ENCODE measurements around the gene ARHGAP27. TPM values are rescaled to one million over a fixed set of nuclear protein-coding genes. Genes with fewer than 3 reads are reported as not detected.

The ARHGAP27 gene
- total RNA-seq, 2 experiments from 2014 or later, result 37.8 to 40.9 TPM

- intact Hi-C loops (cut with micrococcal nuclease), result no loop called here
Observed at GRCh38 chr17:45414990-45415881, 17.4 kb downstream of the ARHGAP27 start.

GRCh38 chr17:45413498-45413923, 19.2 kb downstream of the ARHGAP27 start:
- Mint-ChIP-seq H3K36me3 (ENCODE audit: low read depth) (peaks cover 2% of the 10 kb centered on the region), H3K4me1 (ENCODE audit: low read depth) (peaks cover 21% of the 10 kb centered on the region), H3K4me3 (no peak overlapping the region), H3K27ac (no peak overlapping the region), H3K27me3 (no peaks in the 10 kb centered on the region), H3K9me3 (no peaks in the 10 kb centered on the region)
- ChIA-PET POLR2A (no interaction called here), CTCF (no interaction called here)
- TF ChIP-seq CTCF (IDR thresholded peaks at IDR 0.05), result no peak
- no peak for ATAC-seq
- intact Hi-C loops (cut with micrococcal nuclease), result no loop called here
- no peak for DNase-seq

More at GRCh38 chr17:45414990-45415881, 17.4 kb downstream of the ARHGAP27 start:
- no peaks in the 10 kb centered on the region for H3K9me3 Mint-ChIP-seq
- DNase-seq (no peak), ATAC-seq (no peak)
- H3K36me3 Mint-ChIP-seq (ENCODE audit: low read depth), result no peaks in the 10 kb centered on the region
- POLR2A ChIA-PET, result no interaction called here
- no peak overlapping the region for H3K27ac Mint-ChIP-seq
- CTCF ChIA-PET, result interaction anchor here (0.8 to 1.3 kb wide), 3 partner anchors 13 to 180 kb away, joined by 3 read pairs; no protein-coding TSS in a partner anchor
- peaks cover 17% of the 10 kb centered on the region for H3K4me1 Mint-ChIP-seq (ENCODE audit: low read depth)
- no peaks in the 10 kb centered on the region for H3K27me3 Mint-ChIP-seq
- no peak for TF ChIP-seq CTCF (IDR thresholded peaks at IDR 0.05)
- no peak overlapping the region for H3K4me3 Mint-ChIP-seq

GRCh38 chr17:45411348-45412105, 21.1 kb downstream of the ARHGAP27 start:
- ATAC-seq (no peak), DNase-seq (no peak)
- no peaks in the 10 kb centered on the region for H3K27me3 Mint-ChIP-seq
- no peak for TF ChIP-seq CTCF (IDR thresholded peaks at IDR 0.05)
- H3K4me3 Mint-ChIP-seq, result peak overlapping the region; percentile 98
- H3K9me3 Mint-ChIP-seq, result no peaks in the 10 kb centered on the region
- peak overlapping the region; percentile 99 for H3K27ac Mint-ChIP-seq
- peaks cover 11% of the 10 kb centered on the region for H3K36me3 Mint-ChIP-seq (ENCODE audit: low read depth)
- H3K4me1 Mint-ChIP-seq (ENCODE audit: low read depth), result peaks cover 35% of the 10 kb centered on the region
- intact Hi-C loops (cut with micrococcal nuclease), result no loop called here
- ChIA-PET CTCF (interaction anchor here (0.9 to 1.7 kb wide), 2 partner anchors 17 to 22 kb away, joined by 3 to 5 read pairs; no protein-coding TSS in a partner anchor), POLR2A (interaction anchor here (0.6 to 2.5 kb wide), 5 partner anchors 15 to 344 kb away, joined by 3 to 11 read pairs (median 4); no protein-coding TSS in a partner anchor)

GRCh38 chr17:45410144-45411091, 22.3 kb downstream of the ARHGAP27 start:
- peak; percentile 79 for DNase-seq
- no peak for TF ChIP-seq CTCF (IDR thresholded peaks at IDR 0.05)
- CTCF ChIA-PET, result interaction anchor here (0.7 to 1.1 kb wide), 6 partner anchors 13 to 538 kb away, joined by 3 to 4 read pairs (median 3); partner anchors contain the start of gene ACBD4
- Mint-ChIP-seq H3K9me3 (no peaks in the 10 kb centered on the region), H3K27me3 (no peaks in the 10 kb centered on the region), H3K4me3 (peak overlapping the region; percentile 98), H3K36me3 (ENCODE audit: low read depth) (peaks cover 15% of the 10 kb centered on the region), H3K27ac (peak overlapping the region; percentile 99), H3K4me1 (ENCODE audit: low read depth) (peaks cover 35% of the 10 kb centered on the region)
- peak; percentile 85 for ATAC-seq
- POLR2A ChIA-PET, result interaction anchor here (0.6 to 2.5 kb wide), 8 partner anchors 10 to 343 kb away, joined by 3 to 14 read pairs (median 4); no protein-coding TSS in a partner anchor
- intact Hi-C loops (cut with micrococcal nuclease), result no loop called here

Measured in activated CD8-positive, alpha-beta T cell treated with anti-CD3 and anti-CD28 coated beads for 36 hours (primary cell).